Mesodermal cell (in vitro differentiated cells): ENCODE results near the gene SS18L1.

Experiments
- H3K27ac ChIP-seq: 2 replicates; pipeline ENCODE4 v1.7.0; 2013; ENCODE audit warnings: mild to moderate bottlenecking, low read depth, low read length, moderate library complexity; ENCODE audit not compliant: severe bottlenecking
- H3K36me3 ChIP-seq: 2 replicates; pipeline ENCODE4 v1.7.1; 2013; ENCODE audit warnings: mild to moderate bottlenecking, low read length, moderate library complexity; ENCODE audit not compliant: control insufficient read depth, insufficient read depth
- H3K4me1 ChIP-seq: one replicate; pipeline ENCODE4 v1.7.1; 2013; ENCODE audit warnings: mild to moderate bottlenecking, low read length; ENCODE audit not compliant: insufficient read depth, control insufficient read depth, poor library complexity, severe bottlenecking
- H3K4me3 ChIP-seq: 2 replicates; pipeline ENCODE4 v1.7.0; 2013; ENCODE audit warnings: low read length, control low read depth, mild to moderate bottlenecking; ENCODE audit not compliant: insufficient read depth, poor library complexity, severe bottlenecking; ENCODE audit errors: extremely low read depth
- H3K9me3 ChIP-seq: 2 replicates; pipeline ENCODE4 v1.7.1; 2013; ENCODE audit warnings: mild to moderate bottlenecking, low read length, moderate library complexity; ENCODE audit not compliant: control insufficient read depth
- WGBS, 2 experiments: methylation state at CpG; one replicate each; pipeline ENCODE4 v1.1.5; 2013; ENCODE audit warnings: missing lambda C conversion rate in 2 of 2; ENCODE audit not compliant: insufficient coverage in 2 of 2; 5-methylcytosine and 5-hydroxymethylcytosine counted together

SS18L1 gene

DNA sequence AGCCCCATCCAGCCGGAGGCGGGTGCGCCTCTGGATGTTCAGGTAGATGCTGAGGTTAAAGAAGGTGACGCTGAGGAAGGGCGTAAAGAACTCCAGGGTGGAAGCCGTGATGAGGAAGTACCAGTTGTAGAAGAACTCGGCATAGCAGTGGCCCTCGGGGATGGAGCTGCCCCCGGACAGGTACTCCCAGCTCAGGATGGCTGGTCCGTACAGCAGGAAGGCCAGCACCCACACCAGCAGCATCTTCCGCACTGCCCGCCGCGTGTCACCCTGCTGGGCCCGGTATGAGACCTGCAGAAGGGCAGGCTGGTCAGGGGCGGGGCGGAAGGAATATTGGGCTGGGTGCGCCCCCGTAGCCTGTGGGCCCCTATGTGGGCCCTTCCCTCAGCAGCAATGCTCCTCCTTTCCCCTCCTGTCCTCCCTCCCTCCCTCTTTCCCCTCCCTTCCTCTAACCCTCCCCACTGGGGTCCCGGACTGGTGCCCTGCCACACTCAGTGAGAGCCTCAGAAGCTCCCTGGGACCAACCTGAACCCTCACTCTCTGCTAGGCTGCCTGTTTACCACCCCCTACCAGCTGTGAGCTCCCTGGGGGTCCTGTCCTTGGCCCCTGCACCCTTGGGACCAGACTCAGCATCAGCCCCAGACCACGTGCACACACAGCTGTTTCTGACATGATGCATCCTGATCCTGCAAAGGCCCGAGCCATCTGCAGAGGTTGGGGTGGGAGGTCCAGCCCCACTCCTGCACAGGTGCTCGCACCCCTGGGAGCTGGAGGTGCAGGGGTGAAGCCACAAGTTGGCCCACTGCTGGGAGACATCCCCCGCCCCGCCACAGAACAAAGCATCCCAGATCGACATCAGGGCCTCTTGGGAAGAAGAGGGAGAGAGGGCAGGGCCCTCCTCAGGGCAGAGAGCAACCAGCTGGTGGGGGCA lies 73.3 kb downstream of the SS18L1 start:
- H3K4me3 ChIP-seq = no peak overlapping the region
- 76 to 89% methylated on average over 21 to 25 of the region's 26 CpGs for WGBS, 2 experiments

DNA sequence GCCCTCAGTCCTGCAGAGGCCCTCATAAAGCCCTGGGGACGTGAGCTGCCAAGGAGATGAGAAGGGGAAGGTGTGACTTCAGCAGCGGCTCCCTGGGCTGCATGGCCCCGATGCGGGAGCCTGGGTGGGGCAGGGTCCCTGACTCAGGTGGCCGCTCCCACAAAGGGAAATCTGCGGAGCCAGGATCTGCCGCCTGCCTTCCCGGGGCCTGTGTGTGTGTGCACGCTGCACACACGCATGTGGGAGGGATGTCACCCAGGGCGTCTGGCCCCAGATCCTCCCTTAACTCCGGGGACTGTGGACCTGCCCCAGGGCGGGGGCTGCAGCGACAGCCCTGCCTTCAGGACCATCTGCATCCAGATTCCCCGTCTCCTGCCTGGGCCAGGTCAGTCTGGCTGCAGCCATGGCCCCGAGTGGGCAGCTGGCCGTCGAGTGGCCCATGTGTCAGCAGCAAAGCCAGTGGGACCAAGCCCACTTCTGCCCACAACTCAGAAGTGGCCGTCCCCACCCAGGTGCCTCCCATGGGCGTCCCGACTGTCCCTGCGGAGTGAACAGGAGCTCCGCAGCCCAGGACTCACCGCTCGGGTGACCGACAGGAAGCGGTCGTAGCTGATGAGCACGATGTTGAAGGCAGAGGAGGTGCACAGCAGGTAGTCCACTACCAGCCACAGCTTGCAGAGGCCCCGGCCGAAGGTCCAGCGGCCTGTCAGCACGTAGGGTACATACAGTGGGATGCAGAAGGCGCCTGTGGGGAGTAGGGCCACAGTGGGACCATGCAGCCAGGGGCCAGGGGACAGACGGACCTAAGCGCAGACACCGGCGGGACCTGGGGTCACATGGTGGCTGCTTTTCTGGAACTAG lies 74.6 kb downstream of the SS18L1 start:
- Histone ChIP-seq H3K9me3 (no peaks in the 10 kb centered on the region), H3K27ac (no peak overlapping the region), H3K4me1 (peaks cover 9% of the 10 kb centered on the region), H3K36me3 (no peaks in the 10 kb centered on the region), H3K4me3 (no peak overlapping the region)
- WGBS, 2 experiments = 51 to 53% methylated on average over 31 to 37 of the region's 38 CpGs

More for the DNA sequence above, 73.3 kb downstream of the SS18L1 start:
- no peaks in the 10 kb centered on the region for H3K9me3 ChIP-seq
- H3K36me3 ChIP-seq = no peaks in the 10 kb centered on the region
- no peak overlapping the region for H3K27ac ChIP-seq
- peaks cover 9% of the 10 kb centered on the region for H3K4me1 ChIP-seq

DNA sequence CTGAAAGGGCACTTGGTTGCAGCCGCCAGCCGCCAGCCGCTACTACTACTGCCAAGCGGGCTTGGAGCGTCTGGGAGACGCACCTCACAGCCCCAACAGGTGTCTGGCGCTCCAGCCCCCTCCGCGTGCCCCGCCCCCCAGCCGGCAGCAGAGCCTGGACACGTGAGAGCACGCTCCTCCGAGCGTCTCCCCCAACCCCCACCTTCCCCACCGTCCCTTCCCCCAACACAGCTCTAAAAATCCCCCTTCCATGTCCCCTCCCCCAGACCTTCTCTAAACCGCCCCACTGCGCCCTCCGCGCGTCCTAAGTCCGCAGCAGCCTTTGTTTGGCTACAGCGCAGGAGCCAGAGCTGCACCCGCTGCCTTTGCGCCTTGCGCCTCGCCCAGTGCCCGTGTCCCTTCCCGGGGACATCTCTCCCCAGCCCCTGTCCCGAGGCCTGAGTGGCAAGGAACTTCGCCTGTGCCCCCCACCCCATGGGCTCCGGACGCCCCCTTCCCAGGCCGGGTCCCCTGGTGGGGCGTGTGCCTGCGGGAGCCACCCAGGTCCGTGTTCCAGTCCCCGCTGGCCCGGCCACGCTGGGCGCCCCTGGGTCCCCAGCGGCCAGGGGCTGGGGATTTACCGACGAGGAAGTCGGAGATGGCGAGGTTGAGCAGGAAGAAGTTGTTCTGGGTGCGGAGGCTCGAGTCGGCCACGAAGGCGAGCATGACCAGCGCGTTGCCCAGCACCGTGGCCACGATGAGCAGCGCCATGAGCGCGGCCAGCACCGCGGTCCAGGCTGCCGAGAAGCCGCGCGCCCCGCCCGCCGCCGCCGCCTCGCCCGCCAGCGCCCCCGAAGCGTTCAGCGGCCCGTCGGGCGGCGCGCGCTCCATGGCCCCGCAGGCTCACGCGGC lies 75.8 kb downstream of the SS18L1 start:
- 1 to 2% methylated on average over 46 to 70 of the region's 84 CpGs for WGBS, 2 experiments
- no peak overlapping the region for H3K4me3 ChIP-seq
- H3K36me3 ChIP-seq = no peaks in the 10 kb centered on the region
- H3K27ac ChIP-seq = no peak overlapping the region
- peaks cover 9% of the 10 kb centered on the region for H3K4me1 ChIP-seq
- no peaks in the 10 kb centered on the region for H3K9me3 ChIP-seq

DNA sequence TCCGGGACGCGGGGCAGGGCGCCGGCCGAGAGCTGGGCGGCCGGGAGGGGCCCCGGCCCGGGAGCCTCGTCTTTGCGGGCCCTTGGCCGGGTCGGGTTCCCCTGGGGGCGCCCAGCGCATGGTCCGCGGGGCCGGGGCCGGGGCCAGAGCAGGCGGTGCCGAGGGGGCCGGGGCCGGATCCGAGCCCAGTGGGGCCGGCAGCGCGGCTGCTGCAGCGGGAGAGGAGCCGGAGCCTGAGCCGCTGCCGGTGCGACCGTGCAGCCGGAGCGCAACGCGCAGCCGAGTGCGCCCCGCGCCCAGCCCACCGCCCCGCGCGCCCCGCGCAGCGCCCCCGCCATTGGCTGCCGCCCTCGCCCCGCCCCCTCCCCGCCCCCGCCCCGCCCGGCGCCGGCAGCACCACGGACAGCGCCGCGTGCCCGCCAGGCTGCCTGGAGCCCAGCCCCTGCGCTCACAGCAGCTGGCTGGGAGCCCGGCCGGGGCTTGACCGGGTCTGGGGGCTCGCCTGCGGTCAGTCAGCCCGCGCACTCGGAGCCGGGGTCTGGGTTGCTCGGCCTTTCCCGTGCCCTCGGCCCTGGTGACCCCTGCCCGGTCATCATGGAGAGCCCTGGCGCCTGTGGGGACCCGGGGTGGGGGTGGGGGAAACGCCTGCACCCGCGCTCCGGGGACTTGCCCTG lies 76.6 kb downstream of the SS18L1 start, which contains the start of gene HRH3:
Gene HRH3, minus strand, starts transcription at position 287 of the 674 bp plus-strand sequence. CDS start 308 bp downstream, outside the sequence.
- peaks cover 9% of the 10 kb centered on the region for H3K4me1 ChIP-seq
- H3K4me3 ChIP-seq = no peak within 1 kb of the TSS
- no peak within 1 kb of the TSS for H3K27ac ChIP-seq
- H3K9me3 ChIP-seq = no peaks in the 10 kb centered on the region
- no peaks in the 10 kb centered on the region for H3K36me3 ChIP-seq
- WGBS, 2 experiments = 0 to 1% methylated on average over 51 to 69 of the region's 84 CpGs

DNA sequence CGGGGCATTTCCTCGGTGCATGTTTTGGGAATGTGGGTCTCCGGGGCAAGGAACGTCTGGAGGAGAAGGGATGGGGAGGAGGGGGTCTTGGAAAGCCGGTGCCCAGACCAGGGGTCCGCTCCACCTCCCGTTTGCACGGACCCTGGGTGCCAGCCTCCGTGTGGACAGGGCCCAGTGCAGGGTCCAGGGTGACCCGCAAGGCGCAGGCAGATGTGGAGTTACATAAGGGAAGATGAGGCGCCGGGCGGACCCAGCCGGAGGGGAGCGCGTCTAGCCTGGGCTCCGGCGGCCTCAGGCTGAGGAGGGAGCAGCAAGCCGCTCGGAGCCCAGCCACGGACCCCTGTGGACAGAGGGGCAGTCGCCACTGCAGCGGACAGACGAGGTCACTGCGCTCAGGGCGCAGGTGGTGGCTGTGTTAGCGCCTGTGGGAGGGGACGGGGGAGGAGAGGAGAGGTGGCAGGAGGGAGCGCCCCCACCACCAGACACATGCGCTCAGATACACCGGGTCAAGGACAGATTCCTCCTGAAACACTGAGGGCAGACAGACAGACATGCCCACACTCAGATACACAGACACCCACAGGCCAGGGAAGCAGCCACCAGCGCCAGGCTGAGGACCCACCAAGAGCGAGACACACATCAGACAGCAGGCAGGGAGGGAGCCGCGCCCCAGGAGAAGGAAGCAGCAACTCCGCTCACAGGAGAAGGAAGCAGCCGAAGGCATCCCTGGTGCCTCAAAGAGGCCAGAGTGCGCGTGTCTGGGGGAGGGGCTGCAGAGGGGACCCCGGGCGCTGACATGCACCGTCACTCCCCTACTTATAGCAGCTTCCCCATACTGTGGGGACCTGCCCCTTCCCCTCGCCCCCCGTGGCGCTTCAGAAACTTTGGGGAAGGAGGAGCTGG lies 77.3 kb downstream of the SS18L1 start:
- Histone ChIP-seq H3K27ac (no peak overlapping the region), H3K4me3 (no peak overlapping the region), H3K4me1 (peaks cover 9% of the 10 kb centered on the region), H3K9me3 (no peaks in the 10 kb centered on the region), H3K36me3 (no peaks in the 10 kb centered on the region)
- 5 to 8% methylated on average over 18 to 35 of the region's 46 CpGs for WGBS, 2 experiments

DNA sequence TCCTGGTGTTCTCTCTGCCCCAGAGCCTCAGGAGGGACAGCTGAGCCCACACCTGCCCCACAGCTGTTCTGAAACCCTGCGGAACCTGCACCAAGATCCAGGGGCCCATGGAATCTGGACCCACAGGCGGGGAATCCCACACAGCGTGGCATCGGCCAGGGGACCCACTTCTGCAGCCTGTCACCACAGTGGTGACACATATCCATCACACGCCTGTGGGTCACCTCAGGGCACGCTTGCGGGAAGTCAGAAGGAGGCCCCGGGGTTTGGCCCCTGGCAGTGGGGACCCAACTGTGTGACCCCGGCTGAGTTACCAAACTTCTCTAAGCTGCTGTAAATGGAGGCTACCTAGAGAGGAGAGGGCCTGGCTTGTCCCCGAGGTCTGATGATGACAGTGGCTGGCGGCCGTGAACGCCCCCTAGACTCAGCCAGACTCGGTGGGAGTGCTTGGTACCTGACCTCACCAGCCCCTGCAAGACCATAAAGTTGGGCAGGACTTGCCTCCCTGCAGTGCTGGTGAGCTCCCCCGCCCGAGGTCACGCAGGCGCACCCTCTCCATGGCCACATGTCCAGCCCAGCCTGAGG lies 78.8 kb downstream of the SS18L1 start:
- Histone ChIP-seq H3K36me3 (no peaks in the 10 kb centered on the region), H3K27ac (no peak overlapping the region), H3K4me1 (peaks cover 9% of the 10 kb centered on the region), H3K4me3 (no peak overlapping the region), H3K9me3 (no peaks in the 10 kb centered on the region)
- 87 to 90% methylated on average over 17 of the region's 18 CpGs for whole genome bisulfite sequencing, 2 experiments

DNA sequence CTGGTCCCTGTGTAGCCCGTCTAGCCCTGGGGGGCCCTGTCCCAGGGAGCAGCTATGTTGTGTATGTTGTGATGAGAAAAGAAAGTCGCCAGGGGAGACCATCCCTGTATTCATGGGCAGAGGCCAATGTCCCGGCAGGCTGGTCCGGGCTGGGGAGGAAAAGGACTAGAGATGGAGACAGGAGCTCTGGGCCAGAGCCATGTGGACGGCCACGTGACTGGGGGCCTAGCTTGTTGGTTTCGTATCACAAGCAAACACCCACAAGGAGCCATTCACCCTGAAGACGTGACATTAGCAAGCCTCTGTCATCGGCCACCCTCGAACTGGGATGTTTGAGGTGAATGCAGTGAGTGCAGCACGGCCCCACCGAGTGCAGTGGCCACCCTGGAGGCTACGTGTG lies 79.4 kb downstream of the SS18L1 start:
- no peak overlapping the region for H3K4me3 ChIP-seq
- WGBS, 2 experiments = 81 to 92% methylated on average over 6 to 12 of the region's 13 CpGs

DNA sequence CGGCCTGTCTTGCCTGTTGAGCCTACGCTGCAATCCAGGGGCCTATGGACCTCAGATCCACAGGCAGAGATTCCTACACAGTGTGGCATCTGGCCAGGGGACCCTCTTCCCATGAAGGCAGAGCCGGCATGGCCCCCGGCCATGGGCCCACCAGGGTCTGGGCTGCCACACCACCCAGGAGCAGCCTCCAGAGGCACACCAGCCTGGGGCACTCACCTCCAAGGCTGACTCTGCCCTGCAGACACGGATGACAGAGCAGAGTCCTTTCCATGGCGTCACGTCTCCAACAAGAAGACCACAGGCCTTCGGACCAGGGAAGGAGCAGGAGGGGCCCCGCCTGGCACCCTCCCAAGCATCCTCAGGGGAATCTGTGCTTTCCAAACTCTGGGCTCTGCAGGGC lies 80.0 kb downstream of the SS18L1 start:
- H3K36me3 ChIP-seq = no peaks in the 10 kb centered on the region
- WGBS, 2 experiments = 87 to 91% methylated on average over 9 of the region's 9 CpGs

More for the DNA sequence above, 79.4 kb downstream of the SS18L1 start:
- Histone ChIP-seq H3K27ac (no peak overlapping the region), H3K9me3 (no peaks in the 10 kb centered on the region), H3K4me1 (peaks cover 9% of the 10 kb centered on the region), H3K36me3 (no peaks in the 10 kb centered on the region)

More for the DNA sequence above, 80.0 kb downstream of the SS18L1 start:
- Histone ChIP-seq H3K9me3 (no peaks in the 10 kb centered on the region), H3K4me1 (peaks cover 9% of the 10 kb centered on the region), H3K4me3 (no peak overlapping the region), H3K27ac (no peak overlapping the region)
